CD4-positive, alpha-beta T cell treated with Interleukin-21 for 1 hour (primary cell): ENCODE data around the gene BEND3.

Source experiments
- DNase-seq: peaks from one replicate; pipeline ENCODE4 v3.0.0-alpha.2; 2020

Gene BEND3

DNA sequence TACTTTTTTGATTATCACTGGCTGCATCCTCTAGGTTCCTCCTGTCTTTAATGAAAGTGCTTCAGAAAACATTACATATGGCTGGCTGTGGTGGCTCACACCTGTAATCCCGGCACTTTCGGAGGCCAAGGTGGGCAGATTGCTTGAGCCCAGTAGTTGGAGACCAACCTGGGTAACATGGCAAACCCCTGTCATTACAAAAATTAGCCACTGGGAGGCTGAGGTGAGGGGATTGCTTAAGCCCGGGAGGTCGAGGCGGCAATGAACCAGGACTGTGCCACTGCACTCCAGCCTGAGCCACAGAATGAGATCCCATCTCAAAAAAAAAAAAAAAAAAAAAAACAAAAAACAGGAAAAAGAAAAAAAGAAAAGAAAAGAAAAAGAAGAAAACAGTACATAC is 35.3 kb downstream of the BEND3 start:
- DNase-seq = no peak

DNA sequence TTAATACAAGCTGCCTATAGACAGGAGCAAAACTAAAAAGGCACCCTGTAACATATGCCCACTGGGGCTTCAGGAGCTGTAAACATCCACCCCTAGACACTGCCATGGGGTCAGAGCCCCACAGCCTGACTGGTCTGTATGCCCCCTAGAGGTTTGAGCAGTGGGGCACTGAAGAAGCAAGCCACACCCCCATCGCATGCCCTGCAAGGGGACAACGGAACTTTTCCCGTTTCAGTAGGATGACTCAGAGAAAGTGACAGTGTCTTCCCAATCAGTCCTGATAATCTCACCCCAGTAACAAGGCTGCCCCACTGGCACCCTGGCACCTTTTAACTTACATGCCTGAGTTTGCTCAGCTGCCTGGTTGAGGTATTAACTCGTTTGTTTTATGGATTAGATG is 35.9 kb downstream of the BEND3 start:
- DNase-seq = no peak

DNA sequence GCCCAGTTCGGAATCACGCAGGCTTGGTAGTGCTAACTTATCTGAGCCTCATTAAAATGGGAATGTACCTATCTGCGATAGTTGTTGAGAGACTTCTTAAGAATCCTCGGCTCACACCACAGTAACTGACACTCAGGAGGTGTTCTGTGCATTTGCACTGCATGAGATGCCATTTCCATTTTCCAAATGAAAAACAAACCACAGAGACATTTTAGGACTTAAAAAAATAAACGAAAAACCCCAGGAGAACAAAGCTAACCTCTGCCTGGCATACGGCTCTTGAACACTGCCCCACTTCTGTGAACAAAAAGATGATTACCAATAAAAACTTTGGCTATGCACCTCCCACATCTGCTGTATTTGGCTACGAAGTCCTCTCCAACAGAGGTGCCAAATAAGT is 37.6 kb downstream of the BEND3 start:
- no peak for DNase-seq

DNA sequence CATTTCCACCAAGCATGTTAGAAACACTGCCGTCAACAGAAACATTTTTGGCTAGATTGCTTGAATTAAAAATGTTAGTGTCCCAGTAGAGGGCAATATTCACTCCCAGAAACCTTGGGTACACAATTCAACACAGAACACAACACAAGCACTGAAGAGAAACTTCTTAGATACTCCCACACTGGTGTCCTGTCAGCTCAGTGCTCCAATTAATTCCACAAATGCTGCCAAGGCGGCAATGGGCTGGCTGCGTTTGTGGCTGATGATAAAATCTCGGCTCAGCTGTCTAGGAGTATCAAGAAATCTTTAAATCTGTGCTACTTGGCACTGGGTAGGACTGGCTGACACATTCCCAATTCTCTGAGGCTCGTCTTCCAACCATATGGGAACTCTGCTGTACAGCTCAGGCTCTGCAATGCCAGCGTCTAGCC is 39.3 kb downstream of the BEND3 start:
- no peak for DNase-seq

DNA sequence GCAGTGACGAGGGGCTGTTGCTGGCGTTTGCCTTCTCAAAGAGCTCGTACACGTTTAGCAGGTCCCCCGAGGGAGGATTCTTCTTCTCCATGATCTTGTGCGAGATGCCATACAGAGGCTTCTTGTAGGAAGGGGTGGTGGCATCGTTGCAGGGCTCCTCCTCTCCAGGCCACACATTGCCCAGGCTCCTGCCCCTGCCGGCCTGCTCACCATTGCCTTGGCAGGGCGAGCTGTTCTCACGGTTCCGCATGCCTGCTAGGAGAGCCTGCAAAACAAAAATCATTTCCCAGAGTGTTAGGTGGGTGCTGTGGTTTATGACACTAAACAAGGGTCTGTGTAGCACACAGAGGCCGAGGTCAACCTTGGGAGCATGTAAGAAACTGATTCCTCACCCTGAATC is 44.6 kb downstream of the BEND3 start:
- DNase-seq = no peak

DNA sequence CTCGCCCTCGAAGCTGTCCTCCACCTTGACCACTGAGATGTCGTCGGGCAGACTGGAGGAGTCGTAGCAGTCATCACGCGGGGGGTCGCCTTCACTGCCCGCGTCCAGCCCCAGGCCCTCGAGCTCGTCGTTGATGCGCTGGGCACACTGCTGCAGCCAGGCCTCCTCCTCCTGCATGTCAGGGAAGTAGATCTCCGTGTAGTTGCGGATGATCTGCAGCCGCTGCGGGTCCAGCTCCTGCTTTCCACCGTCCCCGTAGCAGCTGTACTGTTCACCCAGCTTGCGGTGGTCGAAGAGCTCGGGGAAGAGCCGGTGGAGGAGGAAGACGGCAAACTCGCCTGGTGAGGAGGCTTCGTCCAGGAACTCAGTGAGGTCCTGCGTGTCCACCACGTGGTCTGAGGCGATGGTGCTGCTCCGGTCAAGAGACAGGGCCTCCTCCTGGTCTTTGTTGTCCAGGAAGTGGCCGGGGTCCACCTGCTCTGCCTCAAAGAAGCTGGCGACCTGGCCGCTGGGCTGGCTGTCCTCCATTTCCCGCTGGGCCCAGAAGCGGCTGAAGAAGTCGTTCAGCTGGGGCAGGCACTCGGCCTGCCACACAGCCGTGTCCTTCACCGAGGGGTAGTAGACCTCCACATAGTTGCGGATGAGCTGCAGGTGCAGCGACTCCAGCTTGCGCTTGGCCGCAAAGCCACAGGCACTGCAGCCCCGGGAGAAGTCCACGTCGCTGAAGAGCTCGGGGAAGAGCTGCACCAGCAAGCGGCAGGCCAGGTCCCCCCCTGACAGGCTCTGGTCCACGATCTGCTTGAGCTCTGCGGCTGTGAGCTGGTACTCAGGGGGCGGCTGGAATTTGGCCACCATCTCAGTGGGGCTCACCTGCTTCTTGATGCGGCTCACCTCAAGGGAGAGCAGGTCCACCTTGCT is 45.4 kb downstream of the BEND3 start:
- no peak for DNase-seq

DNA sequence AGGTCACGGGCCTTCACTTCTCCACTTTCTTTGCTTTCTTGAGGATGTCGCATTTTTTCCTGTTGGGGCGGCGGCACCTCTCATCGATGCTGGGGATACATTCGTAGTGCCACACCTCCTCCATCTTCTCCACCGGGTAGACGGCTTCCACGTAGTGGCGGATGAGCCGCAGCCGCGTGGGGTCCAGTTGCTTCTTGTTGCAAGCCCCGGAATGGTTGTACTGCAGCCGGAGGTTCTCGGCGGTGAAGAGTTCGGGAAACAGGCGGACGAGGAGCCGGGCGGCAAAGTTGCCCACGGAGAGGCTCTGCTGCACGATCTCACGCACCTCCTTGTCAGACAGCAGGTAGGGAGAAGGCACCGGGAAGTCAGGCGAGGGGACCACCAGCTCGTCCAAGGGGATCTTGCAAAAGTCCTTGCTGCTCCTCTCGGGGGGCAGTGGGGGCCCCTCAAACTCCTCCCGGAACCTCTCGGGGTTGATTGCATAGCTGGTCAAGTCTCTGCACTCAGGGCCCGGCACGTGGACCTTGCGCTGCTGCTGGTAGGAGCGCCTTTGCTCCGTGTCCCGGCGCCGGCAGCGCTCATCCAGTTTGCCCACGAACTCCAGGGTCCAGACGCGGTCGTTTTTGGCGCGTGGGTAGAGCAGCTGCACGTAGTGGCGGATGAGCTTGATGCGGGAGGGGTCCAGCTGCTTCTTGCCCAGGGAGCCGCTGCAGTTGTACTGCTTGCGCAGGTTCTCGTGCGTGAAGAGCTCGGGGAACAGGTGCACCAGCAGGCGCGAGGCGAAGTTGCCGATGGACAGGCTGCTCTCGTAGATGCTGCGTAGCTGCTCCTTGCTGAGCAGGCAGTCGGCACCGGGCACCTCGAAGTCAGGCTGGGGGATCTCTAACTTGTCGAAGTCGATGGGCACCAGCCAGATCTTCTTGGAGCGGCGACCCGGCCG is 46.4 kb downstream of the BEND3 start:
- DNase-seq = no peak

DNA sequence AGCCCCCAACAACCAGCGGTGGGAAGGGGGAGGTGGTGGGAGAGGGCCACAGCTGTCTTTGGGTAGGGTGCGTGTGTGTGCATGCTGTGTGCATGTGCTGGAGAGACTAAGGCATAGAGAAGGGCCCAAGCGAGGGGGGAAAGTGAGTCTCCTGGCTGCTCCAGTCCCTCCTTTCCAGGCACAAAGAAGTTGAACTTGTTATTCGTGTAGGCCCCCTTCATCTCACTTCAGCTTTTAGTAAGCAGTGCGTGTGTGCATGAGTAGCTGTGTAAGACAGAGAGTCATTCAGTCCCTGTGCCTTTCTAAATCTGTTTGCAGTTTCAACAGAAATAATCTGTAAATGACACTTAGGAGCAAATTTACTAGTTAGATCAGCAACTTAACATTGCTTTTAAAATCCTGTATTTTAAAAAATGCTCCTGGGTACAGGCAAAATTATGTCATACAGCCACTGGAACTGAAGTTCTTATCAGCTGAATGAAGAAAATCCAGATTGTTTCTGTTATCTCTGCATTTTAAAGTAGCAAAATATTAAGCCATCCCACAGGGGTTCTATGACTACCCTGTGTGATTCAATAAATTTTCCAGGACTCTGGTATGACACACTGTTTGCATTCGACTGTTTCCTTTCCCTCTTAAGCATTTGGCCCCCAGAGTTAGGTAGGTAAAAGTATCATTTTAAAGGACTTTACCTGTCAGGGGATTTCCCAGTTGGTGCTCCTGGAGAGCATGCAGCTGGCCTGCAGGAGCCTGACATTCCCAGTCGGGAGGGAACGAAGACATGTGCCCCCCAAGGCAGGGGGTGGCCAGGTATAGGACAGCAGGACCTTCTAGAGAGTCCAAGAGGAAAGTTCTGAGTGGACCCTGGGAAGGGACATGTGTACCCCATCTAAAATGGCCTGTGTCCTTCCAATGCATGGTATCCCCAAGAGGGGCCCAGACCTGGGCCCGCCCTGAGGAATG is 48.3 kb downstream of the BEND3 start:
- DNase-seq = no peak

DNA sequence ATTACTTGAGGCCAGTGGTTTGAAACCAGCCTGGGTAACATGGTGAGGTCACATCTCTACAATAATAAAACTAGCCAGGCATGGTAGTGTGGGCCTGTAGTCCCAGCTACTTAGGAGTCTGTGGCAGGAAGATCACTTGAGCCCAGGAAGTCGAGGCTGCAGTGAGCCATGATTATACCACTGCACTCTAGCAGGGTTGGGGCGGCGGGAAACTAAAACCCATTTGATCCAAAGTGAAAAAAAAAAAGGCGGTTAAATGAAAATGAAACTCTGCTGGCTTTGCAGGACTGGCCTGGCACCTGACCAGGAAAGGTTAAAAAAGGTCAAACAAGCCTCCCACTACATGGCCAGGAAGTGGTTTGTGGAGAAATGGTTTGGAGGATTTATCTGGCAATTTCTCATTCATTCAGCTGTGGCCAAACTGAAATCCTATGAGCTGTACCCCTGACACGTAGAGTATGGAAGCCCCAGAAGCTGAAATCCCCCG is 50.7 kb downstream of the BEND3 start:
- peak; percentile 4 for DNase-seq

DNA sequence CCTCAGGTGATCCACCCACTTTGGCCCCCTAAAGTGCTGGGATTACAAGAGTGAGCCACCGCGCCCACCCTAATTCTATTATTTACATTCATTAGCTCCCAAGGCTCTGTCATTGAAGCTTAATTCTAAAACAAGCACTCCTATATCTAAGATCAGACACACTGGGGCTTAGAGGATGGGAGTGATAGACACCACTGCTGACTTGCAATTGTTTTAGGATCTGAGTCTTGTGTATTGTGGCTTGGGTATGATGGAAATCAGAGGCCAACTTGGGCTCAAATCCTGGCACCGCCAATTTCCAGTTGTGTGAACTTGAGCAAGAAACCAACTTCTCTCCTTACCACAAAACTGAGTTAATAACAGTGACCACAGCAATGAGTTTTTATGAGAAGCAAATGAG is 52.6 kb downstream of the BEND3 start:
- DNase-seq = no peak

DNA sequence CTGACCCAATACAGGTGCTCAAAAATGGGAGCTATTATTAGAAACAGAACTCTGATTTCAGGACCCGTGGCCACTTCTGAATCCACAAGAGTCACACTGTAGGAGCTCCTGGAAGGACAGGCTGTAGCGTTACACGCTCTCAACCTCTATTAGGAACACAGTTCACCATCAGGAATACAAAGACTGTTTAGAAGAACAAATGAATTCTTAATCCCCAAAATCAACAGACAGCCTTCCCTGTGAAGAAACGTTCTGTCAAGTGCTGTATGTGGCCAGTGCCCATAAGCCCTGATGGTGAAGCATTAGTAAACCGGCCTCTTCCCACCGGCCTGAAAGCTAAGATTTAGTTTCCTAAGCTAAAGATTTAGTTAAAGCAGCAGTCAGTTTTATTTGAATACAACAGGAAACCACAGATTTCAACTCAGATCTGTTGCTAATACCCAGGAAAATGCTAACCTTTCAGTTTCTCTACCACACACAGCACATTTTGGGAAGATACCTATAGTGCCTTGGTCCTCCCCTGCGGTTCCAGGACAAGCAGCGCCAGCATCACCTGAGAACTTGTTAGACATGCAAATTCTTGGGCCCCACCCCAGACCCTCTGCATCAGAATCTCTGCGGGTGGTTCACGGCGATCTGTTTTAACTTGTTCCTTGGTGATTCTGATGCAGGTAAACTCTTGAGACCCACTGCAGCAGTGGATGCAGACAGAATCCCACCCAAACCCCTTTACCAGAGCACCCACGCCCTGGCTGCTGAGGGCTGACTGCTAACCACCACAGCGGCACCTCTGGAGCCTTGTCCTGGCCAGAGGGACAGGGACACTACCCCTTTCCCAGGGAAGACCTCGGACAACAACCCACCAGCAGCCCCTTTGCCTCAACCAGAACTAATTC is 53.9 kb downstream of the BEND3 start:
- DNase-seq = peak; percentile 9

DNA sequence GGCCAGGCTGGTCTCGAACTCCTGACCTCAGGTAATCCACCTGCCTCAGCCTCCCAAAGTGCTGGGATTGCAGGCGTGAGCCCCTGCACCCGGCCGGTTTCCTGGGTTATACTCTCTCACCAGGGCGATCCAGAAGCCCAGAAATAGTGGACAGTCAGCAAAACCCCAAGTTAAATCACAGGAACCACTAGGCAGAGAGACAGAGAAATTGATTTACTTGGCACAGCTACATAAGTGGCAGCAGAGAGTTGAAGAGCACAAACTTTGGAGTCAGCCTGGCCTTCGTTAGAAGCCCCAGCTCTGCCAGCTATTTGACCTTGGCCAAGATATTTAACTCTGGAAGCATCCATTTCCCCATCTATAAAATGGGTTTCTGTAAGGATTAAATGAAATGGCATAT is 54.6 kb downstream of the BEND3 start:
- no peak for DNase-seq

DNA sequence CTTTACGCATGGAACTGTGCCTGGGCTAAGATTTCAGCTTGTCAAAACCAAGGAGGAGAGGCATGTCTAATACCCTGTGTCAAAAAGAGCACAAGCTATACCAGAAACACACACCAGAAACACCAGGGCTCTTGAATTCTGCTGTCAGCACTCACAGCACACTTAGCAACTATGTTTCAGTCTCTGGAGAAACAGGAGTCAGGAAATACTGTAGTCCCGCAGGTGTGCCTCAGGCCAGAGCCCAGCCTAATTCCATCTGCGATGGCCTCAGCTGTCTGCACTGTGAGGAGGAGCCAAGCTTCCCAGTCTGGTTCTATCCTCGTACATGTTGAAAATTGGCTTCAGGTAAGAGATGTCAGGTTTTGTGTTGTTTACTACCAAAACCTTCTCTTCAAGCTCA is 55.7 kb downstream of the BEND3 start:
- DNase-seq = no peak

DNA sequence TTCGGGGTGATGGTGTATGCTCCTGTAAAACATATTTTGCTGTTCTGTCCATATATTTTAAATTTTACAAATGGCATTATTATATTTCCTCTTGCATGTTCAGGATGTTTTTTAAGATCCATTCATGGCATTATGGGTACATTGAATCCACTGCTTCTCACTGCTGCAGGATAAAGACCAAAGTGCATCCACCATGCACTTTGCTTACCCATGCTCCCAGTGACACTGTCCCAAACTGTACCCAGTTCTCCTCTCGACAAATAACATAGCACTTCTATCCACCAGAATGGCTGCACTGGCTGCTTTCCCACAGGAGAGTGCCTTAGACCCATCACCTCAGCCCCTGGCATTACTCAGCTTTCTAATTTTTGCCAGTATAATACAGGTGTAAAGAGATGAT is 57.6 kb downstream of the BEND3 start:
- DNase-seq = no peak

DNA sequence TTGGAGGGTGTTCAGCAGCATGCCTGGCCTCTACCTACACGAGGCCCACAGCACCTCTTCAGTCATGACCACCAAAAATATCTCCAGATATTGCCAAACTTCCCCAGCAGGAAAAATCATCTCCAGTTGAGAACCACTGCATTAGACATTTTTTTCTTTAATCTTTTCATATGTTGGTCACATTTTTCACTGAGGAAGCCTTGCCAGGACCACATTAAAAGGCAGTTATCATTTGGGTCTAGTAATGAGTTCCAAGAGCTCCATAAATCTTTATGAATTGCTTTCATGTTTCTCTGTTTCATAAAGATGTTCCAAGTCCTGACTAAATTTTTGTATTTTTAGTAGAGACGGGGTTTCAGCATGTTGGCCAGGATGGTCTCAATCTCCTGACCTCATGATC is 58.5 kb downstream of the BEND3 start:
- no peak for DNase-seq

DNA sequence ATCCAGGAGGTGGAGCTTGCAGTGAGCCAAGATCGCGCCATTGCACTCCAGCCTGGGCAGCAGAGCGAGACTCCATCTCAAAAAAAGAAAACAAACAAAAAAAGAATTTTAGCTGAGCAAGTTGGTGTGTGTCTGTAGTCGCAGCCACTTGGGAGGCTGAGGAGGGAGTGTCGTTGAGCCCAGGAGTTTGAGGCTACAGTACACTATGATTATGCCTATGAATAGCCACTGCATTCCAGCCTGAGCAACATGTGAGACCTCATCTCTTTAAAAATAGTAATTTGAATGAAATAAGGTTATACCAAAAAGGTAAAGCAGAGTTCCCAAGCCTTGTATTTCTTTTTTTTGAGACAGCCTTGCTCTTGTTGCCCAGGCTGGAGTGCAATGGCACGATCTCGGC is 67.5 kb downstream of the BEND3 start:
- no peak for DNase-seq

DNA sequence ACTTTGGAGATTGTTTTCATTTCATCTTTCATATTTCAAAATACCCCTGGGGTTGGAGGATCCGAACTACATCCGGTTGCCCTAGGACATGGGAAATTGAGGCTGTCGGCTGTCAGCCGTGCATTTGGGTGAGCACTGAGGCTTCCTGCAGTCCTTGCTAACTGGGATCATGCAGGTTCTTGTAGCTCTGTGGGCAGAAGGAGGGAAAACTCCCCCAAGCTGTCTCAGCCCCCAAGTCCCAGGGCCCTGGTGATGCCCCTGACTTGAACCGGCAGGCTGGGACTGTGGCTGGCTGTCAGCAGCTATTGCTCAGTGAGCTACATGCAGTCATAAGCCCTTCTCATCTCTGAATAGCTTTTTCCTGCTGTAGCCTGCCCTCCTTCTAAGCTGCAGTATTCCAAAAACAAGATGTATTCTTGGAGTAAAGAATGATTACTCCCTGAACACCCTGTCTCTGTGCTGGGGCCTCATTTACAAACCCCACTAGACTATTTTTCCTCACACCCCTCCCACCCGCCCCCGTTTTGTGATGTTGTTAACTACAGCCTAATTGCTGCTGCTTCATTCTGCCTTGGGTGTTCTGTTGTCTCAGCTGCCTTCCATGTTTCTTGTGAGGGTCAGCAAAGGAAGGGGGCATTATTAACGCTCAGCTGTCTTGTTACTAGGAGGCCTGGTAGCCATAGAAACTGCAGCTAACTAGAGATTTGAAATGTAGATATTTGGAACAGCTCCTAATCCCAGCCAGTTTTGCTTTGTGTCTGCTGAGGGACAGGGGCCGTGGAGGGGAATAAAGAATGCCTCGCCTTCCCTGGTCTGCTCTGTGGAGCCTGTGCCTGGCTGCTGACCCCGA is 69.3 kb downstream of the BEND3 start:
- DNase-seq = no peak

DNA sequence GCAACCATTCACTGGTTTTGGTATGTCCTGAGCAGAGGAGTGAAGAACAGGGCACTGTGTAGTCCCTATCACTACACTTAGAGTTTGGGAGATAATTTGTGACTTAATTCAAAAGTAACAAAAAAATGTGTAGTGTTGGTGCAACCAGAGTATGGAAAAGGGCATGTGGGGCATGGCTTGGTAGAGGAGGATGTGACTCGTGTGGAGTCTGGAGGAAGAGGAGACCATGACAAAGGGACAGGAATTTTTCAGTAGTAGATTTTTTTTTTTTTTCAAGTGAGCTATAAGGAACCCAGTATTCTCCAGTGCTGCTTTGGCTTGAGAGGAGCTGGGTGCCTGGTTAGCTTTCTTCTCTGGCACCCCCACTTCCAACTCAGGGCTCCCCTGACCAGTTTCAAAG is 82.2 kb downstream of the BEND3 start:
- no peak for DNase-seq

DNA sequence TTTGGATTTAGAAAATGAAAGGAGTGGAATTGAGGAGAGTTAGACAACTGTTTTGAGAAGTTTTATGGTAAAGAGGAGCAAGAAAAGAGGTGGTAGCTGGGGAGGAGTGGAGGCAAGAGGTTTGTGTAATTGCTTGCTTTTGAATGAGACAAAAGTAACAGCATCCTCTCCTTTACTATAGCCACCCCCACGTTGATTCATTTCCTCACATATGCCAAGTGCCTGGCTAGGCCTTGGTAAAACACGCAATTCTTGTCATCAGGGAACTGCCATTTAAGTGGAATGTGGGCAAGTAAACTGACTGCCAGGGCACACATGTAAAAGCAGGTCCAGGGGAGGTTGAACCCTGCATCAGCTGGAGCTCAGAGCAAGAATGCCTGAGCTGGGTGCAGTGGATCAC is 83.3 kb downstream of the BEND3 start:
- no peak for DNase-seq

DNA sequence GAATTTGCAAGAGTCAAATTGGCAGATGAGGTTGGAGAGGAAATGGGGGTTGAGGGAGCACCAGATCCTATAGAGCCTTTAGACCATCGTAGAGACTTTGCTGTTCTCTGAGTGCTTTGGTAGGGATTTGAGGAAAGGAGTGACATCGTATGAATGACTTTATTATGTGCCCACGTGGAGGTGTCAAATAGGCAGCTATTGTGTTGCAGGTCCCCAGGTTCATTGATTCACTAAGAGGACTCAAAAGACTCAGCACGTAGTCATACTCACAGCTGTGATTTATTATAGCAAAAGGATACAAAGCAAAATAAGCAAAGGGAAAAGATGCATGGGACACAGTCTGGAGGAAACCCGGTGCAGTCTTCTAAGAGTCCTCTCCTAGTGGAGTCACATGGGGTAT is 85.2 kb downstream of the BEND3 start:
- DNase-seq = no peak
